K562 (cell line): ENCODE results near the gene HRH1. TPM values are rescaled to one million over a fixed set of nuclear protein-coding genes. Genes with fewer than 3 reads are reported as not detected.
"Not testable (repeated sequence)": the region's sequence is repeated elsewhere in the genome, so short reads cannot be mapped to it uniquely, and the experiment has no call there.

ENCODE experiments used
- ATAC-seq: fragments of 200-7000 bp; cut with Tn5 transposase; 3 replicates; pipeline ENCODE4 v1.9.1; 2020; ENCODE audit warnings: moderate library complexity
- BruUV-seq: library from RNA; stranded (reverse); fragments of 400-500 nt; replicated peaks from 2 replicates; lab custom pipeline; 2021; lab: Mats Ljungman, UMichigan
- CTCF ChIA-PET: fragments of 300-600 bp; formaldehyde crosslinking; extraction: SDS; loops from one replicate; lab custom pipeline; 2021; ENCODE audit warnings: low intra/inter-chr PET ratio; lab: Yijun Ruan, JAX
- POLR2A ChIA-PET: fragments of 300-600, 350-650 bp; sonication (Branson Sonifier 250); formaldehyde crosslinking; extraction: SDS; loops from one replicate; lab custom pipeline; 2021; ENCODE audit warnings: antibody characterized with exemption, inconsistent platforms; lab: Yijun Ruan, JAX
- DNase-seq, 4 experiments: peaks; one replicate each; pipeline versions ENCODE4 v3.0.0 to v3.0.0-alpha.2; 2011 to 2018; ENCODE audit warnings: low spot score in 3 of 4, mixed read lengths in 3 of 4; ENCODE audit errors: extremely low read depth in 1 of 4
- FAIRE-seq: peaks from 2 replicates; lab custom pipeline; 2011; peaks lifted over from hg19 to GRCh38; lab: Jason Lieb, UNC
- H2AFZ ChIP-seq: 2 replicates; pipeline ENCODE4 v1.6.0; 2011; ENCODE audit warnings: low read depth, low read length, control low read depth, inconsistent platforms
- H3K27ac ChIP-seq: fragments of 200-600 bp; 3 replicates; pipeline ENCODE4 v1.8.0; 2011; ENCODE audit warnings: low read depth, mild to moderate bottlenecking, control low read depth, inconsistent platforms, low read length, moderate library complexity, mixed read lengths; ENCODE audit errors: extremely low read depth
- H3K27me3 ChIP-seq, 2 experiments: fragments of 300-600 bp in 1 of 2; 2 replicates in 1 of 2; 3 replicates in 1 of 2; pipeline versions ENCODE4 v1.6.0 to v1.8.0; 2011; ENCODE audit warnings: inconsistent platforms in 2 of 2, low read length in 2 of 2, mild to moderate bottlenecking in 1 of 2, mixed read lengths in 1 of 2, moderate library complexity in 1 of 2; ENCODE audit not compliant: control insufficient read depth in 2 of 2, insufficient read depth in 2 of 2
- H3K36me3 ChIP-seq: fragments of 300-600 bp; 3 replicates; pipeline ENCODE4 v1.8.0; 2011; ENCODE audit warnings: mild to moderate bottlenecking, low read length, inconsistent platforms; ENCODE audit not compliant: control insufficient read depth, insufficient read depth
- H3K4me1 ChIP-seq, 2 experiments: fragments of 200-600 bp in 1 of 2; replicated peaks in 1 of 2; 2 replicates in 1 of 2; 3 replicates in 1 of 2; pipeline versions ENCODE4 v1.5.1 to v1.8.0; 2011; ENCODE audit warnings: inconsistent platforms in 2 of 2, low read length in 2 of 2, mild to moderate bottlenecking in 1 of 2, mixed read lengths in 1 of 2, moderate library complexity in 1 of 2; ENCODE audit not compliant: control insufficient read depth in 2 of 2, insufficient read depth in 2 of 2
- H3K4me2 ChIP-seq: 2 replicates; pipeline ENCODE4 v1.6.1; 2011; ENCODE audit warnings: low read length, control low read depth, inconsistent platforms, mixed read lengths; ENCODE audit not compliant: insufficient read depth
- H3K4me3 ChIP-seq: fragments of 200-600 bp; sonication (generic), shearing (Covaris generic); 2 replicates; pipeline ENCODE4 v1.5.1; 2016; ENCODE audit warnings: control low read depth, inconsistent platforms
- H3K79me2 ChIP-seq: fragments of 200-600 bp; 3 replicates; pipeline ENCODE4 v1.8.0; 2011; ENCODE audit warnings: low read length, inconsistent platforms; ENCODE audit not compliant: control insufficient read depth, insufficient read depth
- H3K9ac ChIP-seq, 2 experiments: 2 replicates each; pipeline versions ENCODE4 v1.6.0 to v1.6.1; 2011; ENCODE audit warnings: low read depth in 2 of 2, low read length in 2 of 2, control low read depth in 1 of 2, inconsistent platforms in 1 of 2, mild to moderate bottlenecking in 1 of 2, mixed read lengths in 1 of 2; ENCODE audit not compliant: insufficient read depth in 1 of 2
- H3K9me1 ChIP-seq: one replicate; pipeline ENCODE4 v1.6.0; 2011; ENCODE audit warnings: inconsistent platforms, mild to moderate bottlenecking, low read length, moderate library complexity; ENCODE audit not compliant: control insufficient read depth, insufficient read depth
- H3K9me3 ChIP-seq: replicated peaks from 2 replicates; pipeline ENCODE4 v1.5.1; 2011; ENCODE audit warnings: low read depth, low read length, inconsistent platforms; ENCODE audit not compliant: control insufficient read depth, insufficient read depth
- H4K20me1 ChIP-seq: replicated peaks from 2 replicates; pipeline ENCODE4 v1.6.1; 2011; ENCODE audit warnings: low read length, inconsistent platforms, mixed read lengths; ENCODE audit not compliant: control insufficient read depth, insufficient read depth
- RUNX1 ChIP-seq: sonication (generic); IDR thresholded peaks from 2 replicates; pipeline ENCODE4 v1.6.1; 2016; ENCODE audit warnings: antibody characterized with exemption, low read depth
- whole genome bisulfite sequencing: fragments of 100-300 bp; shearing (Covaris generic); methylation state at CpG from one replicate; pipeline ENCODE4 v1.1.6; 2016; ENCODE audit warnings: low coverage, mixed read lengths; ENCODE audit not compliant: insufficient coverage; ENCODE audit errors: missing lambda C conversion rate; 5-methylcytosine and 5-hydroxymethylcytosine counted together
- in situ Hi-C: fragments of 300-500 bp; cut with MboI; formaldehyde crosslinking; loops from 4 replicates; pipeline ENCODE4 v1.15.0; 2018; ENCODE audit warnings: inconsistent platforms, mixed read lengths
- intact Hi-C: fragments of 100-400 bp; cut with micrococcal nuclease; formaldehyde crosslinking; loops from 2 replicates; pipeline ENCODE4 v1.14.2; 2022
- polyA plus RNA-seq, 8 experiments: library from polyadenylated mRNA; depleted of rRNA in 4 of 8; stranded (reverse) in 5 of 8; unstranded in 3 of 8; fragments of >200 nt; fragmentation: Nextera tagmentation in 2 of 8; fragmentation: Illumina TruSeq in 1 of 8; extraction: Ambion mirVana in 2 of 8; extraction: Trizol in 1 of 8; gene quantifications; 2 replicates each; pipeline versions ENCODE4 v1.2.1 to v1.2.3, GENCODE V29; 2011 to 2014; ENCODE audit warnings: inconsistent platforms in 1 of 8, missing spikeins in 1 of 8
- total RNA-seq, 7 experiments: library from RNA; depleted of rRNA in 6 of 7; stranded (reverse); fragments of >200 nt in 6 of 7; fragmentation: Illumina TruSeq in 2 of 7; extraction: Trizol in 2 of 7; gene quantifications; 2 replicates each; pipeline versions ENCODE4 v1.2.1 to v1.2.3, GENCODE V29; 2011 to 2021; ENCODE audit warnings: low replicate concordance in 1 of 7

The HRH1 gene
- total and polyA plus RNA-seq, 9 of the 15 experiments (the other 6 are each of a cell fraction or from before 2014, with no cell fraction given), result 0.03 to 0.15 (median 0.06) TPM; not detected in 1

DNA sequence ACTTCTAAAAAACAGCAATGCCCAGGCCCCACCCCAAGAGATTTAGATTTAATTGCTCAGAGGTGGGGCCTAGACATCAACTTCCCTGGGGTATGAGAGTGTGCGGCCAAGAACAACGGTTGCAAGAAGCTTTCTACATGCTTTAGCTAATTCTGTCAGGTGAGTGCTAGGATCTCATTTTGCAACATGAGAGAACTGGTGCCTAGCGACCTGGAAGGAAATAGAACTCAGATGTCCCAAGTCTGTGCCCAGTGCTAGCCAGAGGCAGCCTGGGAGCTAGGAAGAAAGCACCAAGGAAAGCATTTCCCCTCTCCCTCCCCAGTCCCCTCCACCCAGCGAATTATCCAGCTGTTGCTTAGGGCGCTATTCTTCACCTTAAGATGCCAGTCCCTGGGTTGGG, 22.9 kb upstream of the HRH1 start:
- H3K9me3 ChIP-seq, result no peaks in the 10 kb centered on the region
- BruUV-seq, result no TSS peak
- no peak overlapping the region for H3K27ac ChIP-seq
- H2AFZ ChIP-seq, result no peak overlapping the region
- H3K27me3 ChIP-seq, result peaks cover 5 to 19% of the 10 kb centered on the region in 2 experiments; a peak in 2 of 5 replicates
- ChIA-PET CTCF (no interaction called here), POLR2A (interaction anchor here (0.6 to 0.7 kb wide), 2 partner anchors 10 to 770 kb away, joined by 3 read pairs; no protein-coding TSS in a partner anchor)
- FAIRE-seq (no peak), DNase-seq (no peak), ATAC-seq (no peak)
- H3K36me3 ChIP-seq, result no peaks in the 10 kb centered on the region
- no peaks in the 10 kb centered on the region for H3K9me1 ChIP-seq
- H3K9ac ChIP-seq, result no peak overlapping the region
- in situ Hi-C loops, result no loop called here
- H3K4me3 ChIP-seq, result no peak overlapping the region
- WGBS, result 2% methylated on average over 5 of the region's 5 CpGs
- 0 out of 2 replicates have a peak, but pooled peaks cover 2% of the 10 kb centered on the region for H4K20me1 ChIP-seq
- no peaks in the 10 kb centered on the region for H3K4me1 ChIP-seq
- no peaks in the 10 kb centered on the region for H3K79me2 ChIP-seq
- no peak for TF ChIP-seq RUNX1
- TF ChIP-seq, all 486 proteins: peak for 0
- intact Hi-C loops, result no loop called here
- no peak overlapping the region for H3K4me2 ChIP-seq

- H3K9me3 ChIP-seq, CTCF ChIA-PET, H3K9ac ChIP-seq, in situ Hi-C loops, H3K4me1 ChIP-seq, H3K36me3 ChIP-seq, ATAC-seq, DNase-seq, H4K20me1 ChIP-seq, BruUV-seq, H3K27ac ChIP-seq, POLR2A ChIA-PET, FAIRE-seq, H3K4me3 ChIP-seq, H3K4me2 ChIP-seq, intact Hi-C loops, H3K79me2 ChIP-seq, H3K9me1 ChIP-seq, H2AFZ ChIP-seq: not testable (repeated sequence)
- H3K27me3 ChIP-seq, result peaks cover 5 to 23% of the 10 kb centered on the region in 2 experiments; a peak in 3 of 5 replicates
- WGBS, result 1% methylated on average over 4 of the region's 7 CpGs
Observed at GRCh38 chr3:11131886-11132285, 22.4 kb upstream of the HRH1 start.
